GM12878 (cell line): ENCODE results near the gene TFF1. TPM values are rescaled to one million over a fixed set of nuclear protein-coding genes. Genes with fewer than 3 reads are reported as not detected.

Experiments used
- ATAC-seq: fragments of 200-7000 bp; cut with Tn5 transposase; 3 replicates; pipeline ENCODE4 v1.9.1; 2020; ENCODE audit warnings: mild to moderate bottlenecking, moderate library complexity
- BruUV-seq: library from RNA; stranded (reverse); fragments of 400-500 nt; replicated peaks from 2 replicates; lab custom pipeline; 2021; lab: Mats Ljungman, UMichigan
- CTCF ChIA-PET: fragments of 300-600 bp; sonication (Branson Sonifier 250); formaldehyde crosslinking; extraction: SDS; loops from one replicate; lab custom pipeline; 2021; ENCODE audit warnings: inconsistent platforms; lab: Yijun Ruan, JAX
- POLR2A ChIA-PET: fragments of 350-600 bp; formaldehyde crosslinking; extraction: SDS; loops from one replicate; lab custom pipeline; 2021; ENCODE audit warnings: inconsistent platforms; lab: Charles Lee
- RAD21 ChIA-PET: fragments of 300-600 bp; sonication (Branson Sonifier 250); formaldehyde crosslinking; loops from one replicate; lab custom pipeline; 2023; ENCODE audit warnings: antibody characterized with exemption; ENCODE audit not compliant: unreplicated experiment; lab: Charles Lee
- SMC1A ChIA-PET: fragments of 300-600 bp; sonication (Branson Sonifier 250); formaldehyde crosslinking; loops from one replicate; lab custom pipeline; 2023; ENCODE audit not compliant: unreplicated experiment, uncharacterized antibody; lab: Charles Lee
- DNase-seq: peaks from one replicate; pipeline ENCODE4 v3.0.0-alpha.2; 2011; ENCODE audit warnings: low read depth, low spot score
- FAIRE-seq: peaks from 3 replicates; lab custom pipeline; 2011; peaks lifted over from hg19 to GRCh38; lab: Jason Lieb, UNC
- H2AFZ ChIP-seq: 2 replicates; pipeline ENCODE4 v1.6.0; 2011; ENCODE audit warnings: low read depth, low read length, control low read depth; ENCODE audit not compliant: control insufficient read depth
- H3K27ac ChIP-seq: 2 replicates; pipeline ENCODE4 v1.5.1; 2011; ENCODE audit warnings: control low read depth; ENCODE audit not compliant: control insufficient read depth, insufficient read depth
- H3K27me3 ChIP-seq, 2 experiments: replicated peaks in 1 of 2; 2 replicates each; pipeline versions ENCODE4 v1.6.0 to v1.6.1; 2011; ENCODE audit warnings: low read length in 1 of 2; ENCODE audit not compliant: control insufficient read depth in 2 of 2, insufficient read depth in 2 of 2
- H3K36me3 ChIP-seq, 2 experiments: 2 replicates each; pipeline ENCODE4 v1.5.1; 2011; ENCODE audit warnings: low read length in 1 of 2; ENCODE audit not compliant: control insufficient read depth in 2 of 2, insufficient read depth in 2 of 2
- H3K4me1 ChIP-seq: 2 replicates; pipeline ENCODE4 v1.6.1; 2011; ENCODE audit warnings: mild to moderate bottlenecking, low read length, moderate library complexity, mixed read lengths; ENCODE audit not compliant: control insufficient read depth, insufficient read depth
- H3K4me2 ChIP-seq: 2 replicates; pipeline ENCODE4 v1.6.0; 2011; ENCODE audit warnings: control low read depth; ENCODE audit not compliant: control insufficient read depth, insufficient read depth
- H3K4me3 ChIP-seq: fragments of 200-600 bp; sonication (generic); 2 replicates; pipeline ENCODE4 v1.5.1; 2016
- H3K79me2 ChIP-seq: 2 replicates; pipeline ENCODE4 v1.6.0; 2011; ENCODE audit warnings: low read length; ENCODE audit not compliant: control insufficient read depth, insufficient read depth
- H3K9ac ChIP-seq: 2 replicates; pipeline ENCODE4 v1.8.0; 2011; ENCODE audit warnings: low read length, control low read depth, mixed read lengths; ENCODE audit not compliant: control insufficient read depth, insufficient read depth
- H3K9me3 ChIP-seq: replicated peaks from 3 replicates; pipeline ENCODE4 v1.5.1; 2011; ENCODE audit warnings: mild to moderate bottlenecking, low read length; ENCODE audit not compliant: control insufficient read depth, insufficient read depth
- H4K20me1 ChIP-seq: 2 replicates; pipeline ENCODE4 v1.6.0; 2011; ENCODE audit not compliant: control insufficient read depth, insufficient read depth
- BHLHE40 ChIP-seq, 2 experiments: fragments of 450-650 bp in 1 of 2; IDR thresholded peaks; 2 replicates each; pipeline ENCODE4 v1.6.1; 2011 to 2017; ENCODE audit warnings: low read depth in 2 of 2, borderline replicate concordance in 1 of 2, improper control_type of control experiment in 1 of 2, low read length in 1 of 2, mild to moderate bottlenecking in 1 of 2
- BRCA1 ChIP-seq: IDR thresholded peaks from 2 replicates; pipeline ENCODE4 v1.6.1; 2011; ENCODE audit warnings: low read depth, low read length, improper control_type of control experiment
- HCFC1 ChIP-seq: fragments of 150-350 bp; IDR thresholded peaks from 2 replicates; pipeline ENCODE4 v1.6.1; 2014; ENCODE audit warnings: low read length
- NFIC ChIP-seq: IDR thresholded peaks from 2 replicates; pipeline ENCODE4 v1.6.1; 2012; ENCODE audit warnings: low read depth, mild to moderate bottlenecking, inconsistent platforms, low read length, moderate library complexity
- PML ChIP-seq: IDR thresholded peaks from 2 replicates; pipeline ENCODE4 v1.6.1; 2012; ENCODE audit warnings: low read length, inconsistent platforms
- POLR2AphosphoS5 ChIP-seq: IDR thresholded peaks from 2 replicates; pipeline ENCODE4 v1.6.1; 2011; ENCODE audit warnings: mild to moderate bottlenecking, low read length, inconsistent platforms
- RUNX3 ChIP-seq: IDR thresholded peaks from 2 replicates; pipeline ENCODE4 v1.6.1; 2012; ENCODE audit warnings: low read length, inconsistent platforms
- WGBS: methylation state at CpG from one replicate; pipeline ENCODE4 v1.1.6; 2016; ENCODE audit warnings: low lambda C conversion rate; ENCODE audit not compliant: insufficient replicate concordance, insufficient coverage; ENCODE audit errors: missing lambda C conversion rate; 5-methylcytosine and 5-hydroxymethylcytosine counted together
- in situ Hi-C: fragments of 300-500 bp; cut with MboI; formaldehyde crosslinking; loops from 9 replicates; pipeline ENCODE4 v1.14.3; 2018; ENCODE audit warnings: mixed read lengths
- intact Hi-C: fragments of 100-400 bp; cut with micrococcal nuclease; formaldehyde crosslinking; loops from one replicate; pipeline ENCODE4 v1.14.2; 2022; ENCODE audit not compliant: unreplicated experiment
- polyA plus RNA-seq, 11 experiments: library from polyadenylated mRNA; depleted of rRNA in 4 of 11; unstranded in 6 of 11; stranded (reverse) in 5 of 11; fragments of >200 nt; fragmentation: Nextera tagmentation in 4 of 11; fragmentation: Illumina TruSeq in 1 of 11; extraction: Ambion mirVana in 4 of 11; extraction: Trizol in 1 of 11; gene quantifications; 1 replicate in 1 of 11; 2 replicates in 10 of 11; pipeline versions ENCODE4 v1.2.1 to v1.2.3, GENCODE V29; 2011 to 2016; ENCODE audit warnings: inconsistent platforms in 2 of 11, missing spikeins in 2 of 11, low read depth in 1 of 11
- total RNA-seq, 4 experiments: library from RNA; depleted of rRNA in 3 of 4; stranded (reverse); fragments of >200 nt in 3 of 4; fragmentation: Illumina TruSeq in 1 of 4; extraction: Trizol in 1 of 4; gene quantifications; 2 replicates each; pipeline versions ENCODE4 v1.2.1 to v1.2.3, GENCODE V29; 2013 to 2021
- TF ChIP-seq, protein P1 (sequence below): fragments of 450-650 bp; IDR thresholded peaks from 2 replicates; pipeline ENCODE4 v1.6.1; 2016; ENCODE audit warnings: mild to moderate bottlenecking
- TF ChIP-seq, protein P2 (sequence below): IDR thresholded peaks from 2 replicates; pipeline ENCODE4 v1.6.1; 2012; ENCODE audit warnings: low read depth, low read length, improper control_type of control experiment
- TF ChIP-seq, protein P3 (sequence below): fragments of 450-650 bp; IDR thresholded peaks from 2 replicates; pipeline ENCODE4 v1.6.1; 2017; ENCODE audit warnings: antibody characterized with exemption, mild to moderate bottlenecking, moderate library complexity

The TFF1 gene
- total and polyA plus RNA-seq, 10 of the 15 experiments (the other 5 are each of a cell fraction or from before 2014, with no cell fraction given), result 0.13 TPM; not detected in 9

DNA sequence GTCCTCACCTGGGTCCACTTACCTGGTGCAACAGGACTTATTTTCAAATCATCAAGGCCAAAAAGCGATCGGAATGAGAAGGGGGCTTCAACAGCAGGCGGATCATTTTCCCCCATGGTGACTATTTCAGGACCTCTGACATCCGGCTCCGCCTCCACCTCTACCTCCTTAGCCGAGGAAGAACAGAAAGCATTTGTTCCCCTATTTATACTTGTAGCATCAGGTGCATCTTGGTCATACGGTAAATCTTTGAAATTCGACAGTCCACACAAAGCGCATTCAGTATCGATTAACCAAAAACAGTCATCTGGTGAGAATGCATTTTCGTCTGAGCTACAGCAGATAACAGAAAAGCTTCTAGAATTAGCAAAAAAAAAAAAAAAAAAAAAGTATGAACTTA is 29.0 kb upstream of the TFF1 start:
- FAIRE-seq (no peak), DNase-seq (no peak)
- ChIA-PET RAD21 (interaction anchor here (0.6 to 1.6 kb wide), 3 partner anchors 45 to 84 kb away, joined by 3 to 4 read pairs (median 4); no protein-coding TSS in a partner anchor), POLR2A (interaction anchor here (0.6 kb wide), 1 partner anchor 158 kb away, joined by 3 read pairs; no protein-coding TSS in a partner anchor)
- H3K4me2 ChIP-seq, result no peak overlapping the region
- peak overlapping the region; percentile 24 for H3K9ac ChIP-seq
- no TSS peak for BruUV-seq
- in situ Hi-C loops, result no loop called here
- no peaks in the 10 kb centered on the region for H3K36me3 ChIP-seq
- TF ChIP-seq, protein P1, sequence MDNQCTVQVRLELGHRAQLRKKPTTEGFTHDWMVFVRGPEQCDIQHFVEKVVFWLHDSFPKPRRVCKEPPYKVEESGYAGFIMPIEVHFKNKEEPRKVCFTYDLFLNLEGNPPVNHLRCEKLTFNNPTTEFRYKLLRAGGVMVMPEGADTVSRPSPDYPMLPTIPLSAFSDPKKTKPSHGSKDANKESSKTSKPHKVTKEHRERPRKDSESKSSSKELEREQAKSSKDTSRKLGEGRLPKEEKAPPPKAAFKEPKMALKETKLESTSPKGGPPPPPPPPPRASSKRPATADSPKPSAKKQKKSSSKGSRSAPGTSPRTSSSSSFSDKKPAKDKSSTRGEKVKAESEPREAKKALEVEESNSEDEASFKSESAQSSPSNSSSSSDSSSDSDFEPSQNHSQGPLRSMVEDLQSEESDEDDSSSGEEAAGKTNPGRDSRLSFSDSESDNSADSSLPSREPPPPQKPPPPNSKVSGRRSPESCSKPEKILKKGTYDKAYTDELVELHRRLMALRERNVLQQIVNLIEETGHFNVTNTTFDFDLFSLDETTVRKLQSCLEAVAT, result peak; percentile 62
- no peak for TF ChIP-seq BHLHE40 (IDR thresholded peaks at IDR 0.05; ENCODE audit: borderline replicate concordance in 1 of 2, low read depth in 2 of 2, low read length in 1 of 2)
- no peak for TF ChIP-seq NFIC
- no peak for TF ChIP-seq HCFC1
- TF ChIP-seq PML, result no peak
- TF ChIP-seq RUNX3, result no peak
- TF ChIP-seq, protein P2, sequence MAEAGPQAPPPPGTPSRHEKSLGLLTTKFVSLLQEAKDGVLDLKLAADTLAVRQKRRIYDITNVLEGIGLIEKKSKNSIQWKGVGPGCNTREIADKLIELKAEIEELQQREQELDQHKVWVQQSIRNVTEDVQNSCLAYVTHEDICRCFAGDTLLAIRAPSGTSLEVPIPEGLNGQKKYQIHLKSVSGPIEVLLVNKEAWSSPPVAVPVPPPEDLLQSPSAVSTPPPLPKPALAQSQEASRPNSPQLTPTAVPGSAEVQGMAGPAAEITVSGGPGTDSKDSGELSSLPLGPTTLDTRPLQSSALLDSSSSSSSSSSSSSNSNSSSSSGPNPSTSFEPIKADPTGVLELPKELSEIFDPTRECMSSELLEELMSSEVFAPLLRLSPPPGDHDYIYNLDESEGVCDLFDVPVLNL, result no peak
- TF ChIP-seq, protein P3, sequence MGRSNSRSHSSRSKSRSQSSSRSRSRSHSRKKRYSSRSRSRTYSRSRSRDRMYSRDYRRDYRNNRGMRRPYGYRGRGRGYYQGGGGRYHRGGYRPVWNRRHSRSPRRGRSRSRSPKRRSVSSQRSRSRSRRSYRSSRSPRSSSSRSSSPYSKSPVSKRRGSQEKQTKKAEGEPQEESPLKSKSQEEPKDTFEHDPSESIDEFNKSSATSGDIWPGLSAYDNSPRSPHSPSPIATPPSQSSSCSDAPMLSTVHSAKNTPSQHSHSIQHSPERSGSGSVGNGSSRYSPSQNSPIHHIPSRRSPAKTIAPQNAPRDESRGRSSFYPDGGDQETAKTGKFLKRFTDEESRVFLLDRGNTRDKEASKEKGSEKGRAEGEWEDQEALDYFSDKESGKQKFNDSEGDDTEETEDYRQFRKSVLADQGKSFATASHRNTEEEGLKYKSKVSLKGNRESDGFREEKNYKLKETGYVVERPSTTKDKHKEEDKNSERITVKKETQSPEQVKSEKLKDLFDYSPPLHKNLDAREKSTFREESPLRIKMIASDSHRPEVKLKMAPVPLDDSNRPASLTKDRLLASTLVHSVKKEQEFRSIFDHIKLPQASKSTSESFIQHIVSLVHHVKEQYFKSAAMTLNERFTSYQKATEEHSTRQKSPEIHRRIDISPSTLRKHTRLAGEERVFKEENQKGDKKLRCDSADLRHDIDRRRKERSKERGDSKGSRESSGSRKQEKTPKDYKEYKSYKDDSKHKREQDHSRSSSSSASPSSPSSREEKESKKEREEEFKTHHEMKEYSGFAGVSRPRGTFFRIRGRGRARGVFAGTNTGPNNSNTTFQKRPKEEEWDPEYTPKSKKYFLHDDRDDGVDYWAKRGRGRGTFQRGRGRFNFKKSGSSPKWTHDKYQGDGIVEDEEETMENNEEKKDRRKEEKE, result no peak
- no peak for TF ChIP-seq BRCA1
- peak; percentile 73 for TF ChIP-seq POLR2AphosphoS5
- TF ChIP-seq, all 136 proteins: peak for 2
- Histone ChIP-seq H3K79me2 (peaks cover 12% of the 10 kb centered on the region), H3K4me3 (no peak overlapping the region), H3K27ac (peak overlapping the region; percentile 39), H3K9me3 (no peaks in the 10 kb centered on the region), H3K27me3 (no peaks in the 10 kb centered on the region), H4K20me1 (no peaks in the 10 kb centered on the region), H2AFZ (no peak overlapping the region), H3K4me1 (peaks cover 32% of the 10 kb centered on the region)
- SMC1A ChIA-PET, result interaction anchor here (1.7 kb wide), 1 partner anchor 11 kb away, joined by 4 read pairs; no protein-coding TSS in a partner anchor
- intact Hi-C loops, result no loop called here
- no peak for ATAC-seq
- WGBS, result 97% methylated on average over 11 of the region's 11 CpGs
- CTCF ChIA-PET, result no interaction called here
